WTC11 (cell line): ENCODE data around the gene CACNG4. TPM values are rescaled to one million over a fixed set of nuclear protein-coding genes. Genes with fewer than 3 reads are reported as not detected.

Source experiments
- ATAC-seq: fragments of 200-7000 bp; cut with Tn5 transposase; 2 replicates; pipeline ENCODE4 v1.10.0; 2021; ENCODE audit warnings: mild to moderate bottlenecking, moderate library complexity
- CTCF ChIA-PET: fragments of 300-600 bp; sonication (Branson Sonifier 250); formaldehyde crosslinking; loops from one replicate; lab custom pipeline; 2021; ENCODE audit warnings: antibody characterized with exemption; lab: Charles Lee
- POLR2A ChIA-PET: fragments of 350-600 bp; sonication (Branson Sonifier 250); formaldehyde crosslinking; loops from one replicate; lab custom pipeline; 2021; ENCODE audit warnings: antibody characterized with exemption; lab: Charles Lee
- DNase-seq: peaks from one replicate; pipeline ENCODE4 v3.0.0; 2021; ENCODE audit warnings: low spot score
- H3K27ac Mint-ChIP-seq: 2 replicates; pipeline ENCODE4 v1.8.0; 2021; ENCODE audit warnings: mixed read lengths
- H3K27me3 Mint-ChIP-seq: 2 replicates; pipeline ENCODE4 v1.8.0; 2021; ENCODE audit warnings: low read depth, mild to moderate bottlenecking, moderate library complexity, mixed read lengths
- H3K36me3 Mint-ChIP-seq: 2 replicates; pipeline ENCODE4 v1.8.0; 2021; ENCODE audit warnings: mixed read lengths
- H3K4me1 Mint-ChIP-seq: 2 replicates; pipeline ENCODE4 v1.8.0; 2022; ENCODE audit warnings: mixed read lengths
- H3K4me3 Mint-ChIP-seq: 2 replicates; pipeline ENCODE4 v1.8.0; 2021; ENCODE audit warnings: mild to moderate bottlenecking, moderate library complexity, mixed read lengths
- H3K9me3 Mint-ChIP-seq: 2 replicates; pipeline ENCODE4 v1.8.0; 2021; ENCODE audit warnings: mixed read lengths
- FOXP1 ChIP-seq: sonication (generic); formaldehyde crosslinking; IDR thresholded peaks from 2 replicates; pipeline ENCODE4 v1.8.0; 2022; ENCODE audit warnings: missing genetic modification reagents, mild to moderate bottlenecking, moderate library complexity, borderline replicate concordance
- JUN ChIP-seq: sonication (generic); formaldehyde crosslinking; IDR thresholded peaks from 2 replicates; pipeline ENCODE4 v1.8.0; 2023; ENCODE audit warnings: mild to moderate bottlenecking, missing genetic modification reagents
- TEAD1 ChIP-seq: sonication (generic); formaldehyde crosslinking; IDR thresholded peaks from 2 replicates; pipeline ENCODE4 v1.8.0; 2022; ENCODE audit warnings: mild to moderate bottlenecking, missing genetic modification reagents
- TP53 ChIP-seq: sonication (generic); formaldehyde crosslinking; IDR thresholded peaks from 2 replicates; pipeline ENCODE4 v1.8.1; 2023; ENCODE audit warnings: mild to moderate bottlenecking, missing genetic modification reagents
- ZNF138 ChIP-seq: sonication (generic); formaldehyde crosslinking; conservative IDR thresholded peaks from 2 replicates; pipeline ENCODE4 v1.8.1; 2022; ENCODE audit warnings: mild to moderate bottlenecking, moderate library complexity, missing genetic modification reagents
- ZNF396 ChIP-seq: fragments of 250-450 bp; sonication (Bioruptor Pico); IDR thresholded peaks from 2 replicates; pipeline ENCODE4 v1.8.0; 2021; ENCODE audit warnings: mild to moderate bottlenecking, moderate library complexity, borderline replicate concordance
- ZNF423 ChIP-seq: fragments of 250-450 bp; sonication (Bioruptor Pico); IDR thresholded peaks from 2 replicates; pipeline ENCODE4 v2.1.2; 2022; ENCODE audit warnings: mild to moderate bottlenecking, moderate library complexity
- total RNA-seq: library from RNA; stranded (reverse); gene quantifications from 3 replicates; pipeline ENCODE4 v1.2.3, GENCODE V29; 2021
- TF ChIP-seq, protein P1 (sequence below): fragments of 250-450 bp; sonication (Bioruptor Pico); IDR thresholded peaks from 2 replicates; pipeline ENCODE4 v1.9.0; 2021; ENCODE audit warnings: mild to moderate bottlenecking
- TF ChIP-seq, protein P2 (sequence below): sonication (generic); formaldehyde crosslinking; IDR thresholded peaks from 2 replicates; pipeline ENCODE4 v1.8.1; 2023; ENCODE audit warnings: mild to moderate bottlenecking, missing genetic modification reagents, borderline replicate concordance
- TF ChIP-seq, protein P3 (sequence below): sonication (generic); formaldehyde crosslinking; IDR thresholded peaks from 2 replicates; pipeline ENCODE4 v1.8.1; 2023; ENCODE audit warnings: mild to moderate bottlenecking, missing genetic modification reagents, moderate library complexity

Gene CACNG4
- total RNA-seq, 1 experiment from 2014 or later: 3.4 TPM

DNA sequence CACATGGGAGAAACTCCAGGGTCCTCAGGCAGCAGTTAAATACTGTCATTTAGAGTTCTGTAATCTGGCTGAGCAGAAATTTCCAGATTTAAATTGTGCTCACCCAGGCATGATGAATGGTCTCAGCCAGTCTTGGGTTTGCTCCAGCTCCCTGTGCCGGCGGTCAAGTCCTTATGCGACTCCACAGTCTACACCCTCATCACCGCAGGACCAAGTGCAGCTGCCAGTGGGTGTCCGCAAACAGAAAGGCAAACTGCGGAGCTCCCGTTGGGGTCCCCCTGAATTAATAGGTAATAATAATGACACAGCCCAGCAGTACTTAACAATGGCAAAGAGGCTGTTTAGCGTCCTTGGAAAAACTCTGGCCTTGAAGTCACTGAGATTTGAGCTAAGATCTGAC is 3.9 kb upstream of the CACNG4 start:
- Mint-ChIP-seq H3K9me3 (no peaks in the 10 kb centered on the region), H3K27ac (no peak overlapping the region), H3K4me1 (peaks cover 28% of the 10 kb centered on the region), H3K36me3 (no peaks in the 10 kb centered on the region), H3K27me3 (peaks cover 32% of the 10 kb centered on the region), H3K4me3 (no peak overlapping the region)
- ATAC-seq: no peak
- DNase-seq: no peak
- TF ChIP-seq ZNF423 (CRISPR knock-in tag) (peak; percentile 66; the same call in 1 of the 2 replicates), ZNF396 (CRISPR knock-in tag) (no peak)
- ChIA-PET CTCF (interaction anchor here (1.4 kb wide), 1 partner anchor 233 kb away, joined by 5 read pairs; no protein-coding TSS in a partner anchor), POLR2A (no interaction called here)

DNA sequence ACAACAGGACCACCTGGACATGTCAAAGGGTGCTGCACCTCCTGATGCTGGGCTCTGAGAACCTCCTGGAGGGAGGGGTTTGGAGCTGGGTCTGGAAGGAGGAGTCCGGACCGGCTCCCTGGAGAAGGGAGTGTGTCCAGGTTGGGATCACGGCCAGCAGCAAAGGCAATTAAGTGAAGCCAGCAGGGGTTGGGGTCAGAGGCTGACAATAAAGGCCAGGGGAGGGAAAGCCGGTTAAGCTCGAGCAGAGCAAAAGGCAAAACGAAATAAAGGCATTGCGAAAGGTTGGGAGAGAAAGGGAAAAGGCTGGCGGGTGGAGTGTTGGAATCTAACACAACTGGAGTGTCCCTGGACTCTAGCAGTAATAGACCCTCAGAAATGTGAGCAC is 992 bp upstream of the CACNG4 start:
- ATAC-seq: no peak
- CTCF ChIA-PET: interaction anchor here (1.2 to 2.6 kb wide), 4 partner anchors 12 to 53 kb away, joined by 4 to 9 read pairs (median 5); no protein-coding TSS in a partner anchor

DNA sequence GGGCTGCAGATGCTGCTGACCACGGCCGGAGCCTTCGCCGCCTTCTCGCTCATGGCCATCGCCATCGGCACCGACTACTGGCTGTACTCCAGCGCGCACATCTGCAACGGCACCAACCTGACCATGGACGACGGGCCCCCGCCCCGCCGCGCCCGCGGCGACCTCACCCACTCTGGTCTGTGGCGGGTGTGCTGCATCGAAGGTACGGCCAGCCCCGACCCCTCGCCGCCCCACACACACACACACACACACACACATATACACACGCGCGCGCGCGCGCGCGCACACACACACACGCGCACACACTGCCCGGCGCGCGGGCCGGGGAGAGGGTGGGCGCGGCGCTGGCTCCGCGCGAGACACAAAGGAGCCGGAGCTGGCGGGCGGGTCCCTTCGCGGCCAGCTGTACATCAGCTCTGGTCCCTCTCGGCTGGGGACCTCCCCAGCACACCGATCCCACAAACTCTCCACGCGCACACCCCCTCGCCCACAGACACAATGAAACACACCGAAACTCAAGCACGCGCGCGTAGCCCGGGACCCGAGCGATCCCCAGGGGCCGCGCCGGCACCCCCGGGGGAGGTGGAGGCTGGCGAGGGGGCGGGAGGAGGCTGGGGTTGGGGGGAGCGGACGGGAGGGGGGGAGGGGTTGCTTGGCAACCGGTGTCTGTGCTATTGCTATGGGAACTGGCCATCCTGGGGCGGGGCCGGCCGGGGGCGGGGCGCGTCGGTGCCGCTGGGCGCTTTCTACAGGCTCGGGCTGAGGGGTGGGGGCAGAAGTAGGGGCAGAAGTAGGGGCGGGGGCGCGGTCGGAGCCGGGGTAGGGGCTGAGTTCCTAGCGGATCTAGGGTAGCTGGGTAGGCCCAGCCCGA is 658 bp downstream of the CACNG4 start:
- POLR2A ChIA-PET: no interaction called here
- Mint-ChIP-seq H3K36me3 (no peaks in the 10 kb centered on the region), H3K27me3 (peaks cover 63% of the 10 kb centered on the region), H3K27ac (no peak overlapping the region), H3K4me1 (peaks cover 33% of the 10 kb centered on the region), H3K4me3 (peak overlapping the region; percentile 69), H3K9me3 (no peaks in the 10 kb centered on the region)
- CTCF ChIA-PET: interaction anchor here (0.6 to 2.6 kb wide), 5 partner anchors 10 to 1888 kb away, joined by 3 to 9 read pairs (median 6); no protein-coding TSS in a partner anchor
- TF ChIP-seq JUN (CRISPR knock-in tag) (no peak), FOXP1 (CRISPR knock-in tag) (0 out of 2 replicates have a peak, but pooled peaks have one; percentile 31), TP53 (CRISPR knock-in tag) (no peak), ZNF138 (CRISPR knock-in tag) (no peak)
- TF ChIP-seq, protein P1, sequence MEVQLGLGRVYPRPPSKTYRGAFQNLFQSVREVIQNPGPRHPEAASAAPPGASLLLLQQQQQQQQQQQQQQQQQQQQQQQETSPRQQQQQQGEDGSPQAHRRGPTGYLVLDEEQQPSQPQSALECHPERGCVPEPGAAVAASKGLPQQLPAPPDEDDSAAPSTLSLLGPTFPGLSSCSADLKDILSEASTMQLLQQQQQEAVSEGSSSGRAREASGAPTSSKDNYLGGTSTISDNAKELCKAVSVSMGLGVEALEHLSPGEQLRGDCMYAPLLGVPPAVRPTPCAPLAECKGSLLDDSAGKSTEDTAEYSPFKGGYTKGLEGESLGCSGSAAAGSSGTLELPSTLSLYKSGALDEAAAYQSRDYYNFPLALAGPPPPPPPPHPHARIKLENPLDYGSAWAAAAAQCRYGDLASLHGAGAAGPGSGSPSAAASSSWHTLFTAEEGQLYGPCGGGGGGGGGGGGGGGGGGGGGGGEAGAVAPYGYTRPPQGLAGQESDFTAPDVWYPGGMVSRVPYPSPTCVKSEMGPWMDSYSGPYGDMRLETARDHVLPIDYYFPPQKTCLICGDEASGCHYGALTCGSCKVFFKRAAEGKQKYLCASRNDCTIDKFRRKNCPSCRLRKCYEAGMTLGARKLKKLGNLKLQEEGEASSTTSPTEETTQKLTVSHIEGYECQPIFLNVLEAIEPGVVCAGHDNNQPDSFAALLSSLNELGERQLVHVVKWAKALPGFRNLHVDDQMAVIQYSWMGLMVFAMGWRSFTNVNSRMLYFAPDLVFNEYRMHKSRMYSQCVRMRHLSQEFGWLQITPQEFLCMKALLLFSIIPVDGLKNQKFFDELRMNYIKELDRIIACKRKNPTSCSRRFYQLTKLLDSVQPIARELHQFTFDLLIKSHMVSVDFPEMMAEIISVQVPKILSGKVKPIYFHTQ: no peak
- ATAC-seq (peak; percentile 63), DNase-seq (peak; percentile 84)

More for the DNA sequence above, 992 bp upstream of the CACNG4 start:
- H3K36me3 Mint-ChIP-seq: no peaks in the 10 kb centered on the region
- no peak for TF ChIP-seq TEAD1 (CRISPR knock-in tag)
- TF ChIP-seq, protein P2, sequence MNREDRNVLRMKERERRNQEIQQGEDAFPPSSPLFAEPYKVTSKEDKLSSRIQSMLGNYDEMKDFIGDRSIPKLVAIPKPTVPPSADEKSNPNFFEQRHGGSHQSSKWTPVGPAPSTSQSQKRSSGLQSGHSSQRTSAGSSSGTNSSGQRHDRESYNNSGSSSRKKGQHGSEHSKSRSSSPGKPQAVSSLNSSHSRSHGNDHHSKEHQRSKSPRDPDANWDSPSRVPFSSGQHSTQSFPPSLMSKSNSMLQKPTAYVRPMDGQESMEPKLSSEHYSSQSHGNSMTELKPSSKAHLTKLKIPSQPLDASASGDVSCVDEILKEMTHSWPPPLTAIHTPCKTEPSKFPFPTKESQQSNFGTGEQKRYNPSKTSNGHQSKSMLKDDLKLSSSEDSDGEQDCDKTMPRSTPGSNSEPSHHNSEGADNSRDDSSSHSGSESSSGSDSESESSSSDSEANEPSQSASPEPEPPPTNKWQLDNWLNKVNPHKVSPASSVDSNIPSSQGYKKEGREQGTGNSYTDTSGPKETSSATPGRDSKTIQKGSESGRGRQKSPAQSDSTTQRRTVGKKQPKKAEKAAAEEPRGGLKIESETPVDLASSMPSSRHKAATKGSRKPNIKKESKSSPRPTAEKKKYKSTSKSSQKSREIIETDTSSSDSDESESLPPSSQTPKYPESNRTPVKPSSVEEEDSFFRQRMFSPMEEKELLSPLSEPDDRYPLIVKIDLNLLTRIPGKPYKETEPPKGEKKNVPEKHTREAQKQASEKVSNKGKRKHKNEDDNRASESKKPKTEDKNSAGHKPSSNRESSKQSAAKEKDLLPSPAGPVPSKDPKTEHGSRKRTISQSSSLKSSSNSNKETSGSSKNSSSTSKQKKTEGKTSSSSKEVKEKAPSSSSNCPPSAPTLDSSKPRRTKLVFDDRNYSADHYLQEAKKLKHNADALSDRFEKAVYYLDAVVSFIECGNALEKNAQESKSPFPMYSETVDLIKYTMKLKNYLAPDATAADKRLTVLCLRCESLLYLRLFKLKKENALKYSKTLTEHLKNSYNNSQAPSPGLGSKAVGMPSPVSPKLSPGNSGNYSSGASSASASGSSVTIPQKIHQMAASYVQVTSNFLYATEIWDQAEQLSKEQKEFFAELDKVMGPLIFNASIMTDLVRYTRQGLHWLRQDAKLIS: no peak
- TF ChIP-seq, protein P3, sequence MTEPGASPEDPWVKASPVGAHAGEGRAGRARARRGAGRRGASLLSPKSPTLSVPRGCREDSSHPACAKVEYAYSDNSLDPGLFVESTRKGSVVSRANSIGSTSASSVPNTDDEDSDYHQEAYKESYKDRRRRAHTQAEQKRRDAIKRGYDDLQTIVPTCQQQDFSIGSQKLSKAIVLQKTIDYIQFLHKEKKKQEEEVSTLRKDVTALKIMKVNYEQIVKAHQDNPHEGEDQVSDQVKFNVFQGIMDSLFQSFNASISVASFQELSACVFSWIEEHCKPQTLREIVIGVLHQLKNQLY (CRISPR knock-in tag): no peak
- peaks cover 57% of the 10 kb centered on the region for H3K27me3 Mint-ChIP-seq
- H3K9me3 Mint-ChIP-seq: no peaks in the 10 kb centered on the region
- H3K27ac Mint-ChIP-seq: no peak overlapping the region
- POLR2A ChIA-PET: interaction anchor here (0.5 kb wide), 1 partner anchor 899 kb away, joined by 4 read pairs; no protein-coding TSS in a partner anchor
- H3K4me3 Mint-ChIP-seq: peak overlapping the region; percentile 81
- DNase-seq: no peak
- peaks cover 33% of the 10 kb centered on the region for H3K4me1 Mint-ChIP-seq
